KBM-7 (cell line): ENCODE data around the gene GRM3.
"Not testable (repeated sequence)": the region's sequence is repeated elsewhere in the genome, so short reads cannot be mapped to it uniquely, and the experiment has no call there.

Experiments
- DNase-seq: peaks from one replicate; pipeline ENCODE4 v3.0.0-alpha.2; 2015
- in situ Hi-C: fragments of 300-500 bp; cut with MboI; formaldehyde crosslinking; loops from 2 replicates; pipeline ENCODE4 v1.14.3; 2020; ENCODE audit warnings: low sequenced_read_pairs, low pct_unique_long_range_greater_than_20kb, mixed read lengths

Gene GRM3

GRCh38 chr7:86643561-86644281 lies at the start of gene GRM3:
Gene GRM3, plus strand, starts transcription at chr7:86643909. Its CDS starts 121,237 bp downstream, at chr7:86765146.
- DNase-seq: no peak
- in situ Hi-C loops: no loop called here

- DNase-seq: peak; percentile 18
- in situ Hi-C loops: no loop called here
Observed at GRCh38 chr7:86598311-86598710, 45.4 kb upstream of the GRM3 start.

- no peak for DNase-seq
Observed at GRCh38 chr7:86598721-86599120, 45.0 kb upstream of the GRM3 start.

GRCh38 chr7:86600506-86601290 lies 43.0 kb upstream of the GRM3 start:
- in situ Hi-C loops: no loop called here
- DNase-seq: no peak

More at GRCh38 chr7:86598721-86599120, 45.0 kb upstream of the GRM3 start:
- in situ Hi-C loops: no loop called here

- in situ Hi-C loops: not testable (repeated sequence)
- peak; percentile 11 for DNase-seq
Observed at GRCh38 chr7:86615711-86616110, 28.0 kb upstream of the GRM3 start.

GRCh38 chr7:86644282-86645224 lies 844 bp downstream of the GRM3 start:
- in situ Hi-C loops: no loop called here
- no peak for DNase-seq

GRCh38 chr7:86645225-86645608 lies 1.5 kb downstream of the GRM3 start:
- in situ Hi-C loops: no loop called here
- DNase-seq: no peak

- DNase-seq: no peak
- in situ Hi-C loops: no loop called here
Observed at GRCh38 chr7:86645676-86646276, 2.1 kb downstream of the GRM3 start.

- in situ Hi-C loops: no loop called here
- DNase-seq: no peak
Observed at GRCh38 chr7:86647385-86648094, 3.8 kb downstream of the GRM3 start.

GRCh38 chr7:86648169-86648568 lies 4.5 kb downstream of the GRM3 start:
- no peak for DNase-seq
- in situ Hi-C loops: no loop called here

GRCh38 chr7:86653919-86654659 lies 10.4 kb downstream of the GRM3 start:
- in situ Hi-C loops: no loop called here
- DNase-seq: no peak

- in situ Hi-C loops: no loop called here
- no peak for DNase-seq
Observed at GRCh38 chr7:86657948-86658347, 14.2 kb downstream of the GRM3 start.

- DNase-seq: no peak
- in situ Hi-C loops: no loop called here
Observed at GRCh38 chr7:86660950-86661462, 17.3 kb downstream of the GRM3 start.

- DNase-seq: no peak
- in situ Hi-C loops: no loop called here
Observed at GRCh38 chr7:86664486-86664885, 20.8 kb downstream of the GRM3 start.

GRCh38 chr7:86664991-86665390 lies 21.3 kb downstream of the GRM3 start:
- no peak for DNase-seq
- in situ Hi-C loops: no loop called here

GRCh38 chr7:86665669-86666068 lies 22.0 kb downstream of the GRM3 start:
- in situ Hi-C loops: no loop called here
- DNase-seq: no peak

- no peak for DNase-seq
- in situ Hi-C loops: no loop called here
Observed at GRCh38 chr7:86667732-86668131, 24.0 kb downstream of the GRM3 start.

GRCh38 chr7:86668315-86668714 lies 24.6 kb downstream of the GRM3 start:
- DNase-seq: no peak
- in situ Hi-C loops: no loop called here
